PC-3 (cell line): ENCODE measurements around the gene GALNT2. TPM values are rescaled to one million over a fixed set of nuclear protein-coding genes. Genes with fewer than 3 reads are reported as not detected.

ENCODE experiments used
- ATAC-seq: fragments of 200-7000 bp; cut with Tn5 transposase; 2 replicates; pipeline ENCODE4 v1.9.1; 2020; ENCODE audit warnings: mild to moderate bottlenecking, moderate library complexity
- BruUV-seq: library from RNA; stranded (reverse); fragments of 400-500 nt; replicated peaks from 2 replicates; lab custom pipeline; 2021; lab: Mats Ljungman, UMichigan
- CTCF ChIA-PET: fragments of 300-600 bp; sonication (Branson Sonifier 250); formaldehyde crosslinking; loops from one replicate; lab custom pipeline; 2022; ENCODE audit warnings: antibody characterized with exemption; lab: Charles Lee
- POLR2A ChIA-PET: fragments of 300-600 bp; sonication (Branson Sonifier 250); formaldehyde crosslinking; loops from one replicate; lab custom pipeline; 2022; ENCODE audit warnings: antibody characterized with exemption; ENCODE audit not compliant: unreplicated experiment; lab: Charles Lee
- DNase-seq: peaks from one replicate; pipeline ENCODE4 v3.0.0-alpha.2; 2015
- H2AFZ ChIP-seq: fragments of 300-600 bp; sonication (generic); 2 replicates; pipeline ENCODE4 v1.6.0; 2016; ENCODE audit warnings: antibody characterized with exemption, low read length
- H3F3A ChIP-seq: fragments of 300-600 bp; sonication (generic); one replicate; pipeline ENCODE4 v1.6.0; 2017; ENCODE audit warnings: antibody characterized with exemption, low read length, control low read depth, mild to moderate bottlenecking; ENCODE audit not compliant: unreplicated experiment
- H3K27ac ChIP-seq: fragments of 300-600 bp; sonication (generic); 2 replicates; pipeline ENCODE4 v1.5.1; 2016; ENCODE audit warnings: mild to moderate bottlenecking, low read length
- H3K27me3 ChIP-seq: fragments of 300-600 bp; sonication (generic); 2 replicates; pipeline ENCODE4 v1.6.1; 2016; ENCODE audit warnings: low read length, mixed read lengths
- H3K36me3 ChIP-seq: fragments of 300-600 bp; sonication (generic); 2 replicates; pipeline ENCODE4 v1.6.1; 2016; ENCODE audit warnings: low read depth, mixed run types, low read length, mixed read lengths
- H3K4me1 ChIP-seq: fragments of 300-600 bp; sonication (generic); 2 replicates; pipeline ENCODE4 v1.5.1; 2016; ENCODE audit warnings: low read length; ENCODE audit not compliant: insufficient read depth
- H3K4me2 ChIP-seq: fragments of 300-600 bp; sonication (generic); 2 replicates; pipeline ENCODE4 v1.6.0; 2016; ENCODE audit warnings: low read length
- H3K4me3 ChIP-seq: fragments of 300-600 bp; sonication (generic); 2 replicates; pipeline ENCODE4 v1.5.1; 2016; ENCODE audit warnings: mild to moderate bottlenecking, low read length, mixed read lengths
- H3K79me2 ChIP-seq: fragments of 300-600 bp; sonication (generic); 2 replicates; pipeline ENCODE4 v1.6.1; 2017; ENCODE audit warnings: low read length, mixed read lengths
- H3K9ac ChIP-seq: fragments of 300-600 bp; sonication (generic); 2 replicates; pipeline ENCODE4 v1.6.0; 2016; ENCODE audit warnings: mild to moderate bottlenecking, low read length
- H3K9me2 ChIP-seq: fragments of 300-600 bp; sonication (generic); replicated peaks from 2 replicates; pipeline ENCODE4 v1.6.1; 2016; ENCODE audit warnings: mixed run types, low read length, mixed read lengths
- H3K9me3 ChIP-seq: fragments of 300-600 bp; sonication (generic); 2 replicates; pipeline ENCODE4 v1.6.1; 2016; ENCODE audit warnings: low read length, mixed read lengths
- H4K20me1 ChIP-seq: fragments of 300-600 bp; sonication (generic); 2 replicates; pipeline ENCODE4 v1.6.1; 2016; ENCODE audit warnings: low read length, mixed read lengths
- EZH2 ChIP-seq: fragments of 300-600 bp; sonication (generic); IDR thresholded peaks from one replicate; pipeline ENCODE4 v1.6.1; 2017; ENCODE audit warnings: antibody characterized with exemption, mild to moderate bottlenecking, low read length; ENCODE audit not compliant: unreplicated experiment
- EZH2phosphoT487 ChIP-seq: fragments of 300-600 bp; sonication (generic); IDR thresholded peaks from 2 replicates; pipeline ENCODE4 v1.6.1; 2018; ENCODE audit warnings: mild to moderate bottlenecking, antibody characterized with exemption, low read length, borderline replicate concordance
- intact Hi-C: fragments of 100-400 bp; cut with micrococcal nuclease; formaldehyde crosslinking; loops from 2 replicates; pipeline ENCODE4 v1.9.0; 2023
- total RNA-seq: library from RNA; depleted of rRNA; stranded (reverse); fragments of >200 nt; gene quantifications from 2 replicates; pipeline ENCODE4 v1.2.3, GENCODE V29; 2014
- TF ChIP-seq, protein P1 (sequence below): fragments of 300-600 bp; sonication (generic); conservative IDR thresholded peaks from 2 replicates; pipeline ENCODE4 v1.5.1; 2017; ENCODE audit warnings: antibody characterized with exemption, low read depth, mild to moderate bottlenecking, low read length

Gene GALNT2
- total RNA-seq, 1 experiment from 2014 or later, result 182 TPM

DNA sequence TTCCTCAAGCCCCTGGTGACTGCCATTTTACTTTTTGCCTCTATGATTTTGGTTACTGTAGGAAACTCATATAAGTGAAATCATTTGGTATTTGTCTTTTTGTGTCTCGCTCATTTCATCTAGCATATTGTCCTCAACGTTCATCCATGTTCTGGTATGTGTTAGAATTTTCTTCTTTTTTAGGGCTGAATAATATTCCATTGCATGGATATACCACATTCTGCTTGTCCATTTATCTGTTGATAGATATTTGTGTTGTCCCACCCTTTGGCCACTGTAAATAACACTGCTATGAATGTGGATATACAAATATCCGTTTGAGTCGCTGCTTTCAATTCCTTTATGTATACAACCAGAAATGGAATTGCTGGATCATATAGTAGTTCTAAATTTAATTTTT is 4.5 kb upstream of the GALNT2 start:
- DNase-seq, result no peak
- no peak overlapping the region for H3K9ac ChIP-seq
- H3K9me3 ChIP-seq, result 0 out of 2 replicates have a peak, but pooled peaks cover 5% of the 10 kb centered on the region
- POLR2A ChIA-PET, result no interaction called here
- no peaks in the 10 kb centered on the region for H3K9me2 ChIP-seq
- no peak overlapping the region for H3K4me3 ChIP-seq
- intact Hi-C loops, result no loop called here
- CTCF ChIA-PET, result no interaction called here
- H3K4me1 ChIP-seq, result peaks cover 6% of the 10 kb centered on the region
- peaks cover 2% of the 10 kb centered on the region; the same call in 1 of the 2 replicates for H4K20me1 ChIP-seq
- TF ChIP-seq EZH2 (no peak), EZH2phosphoT487 (no peak)
- TF ChIP-seq, protein P1, sequence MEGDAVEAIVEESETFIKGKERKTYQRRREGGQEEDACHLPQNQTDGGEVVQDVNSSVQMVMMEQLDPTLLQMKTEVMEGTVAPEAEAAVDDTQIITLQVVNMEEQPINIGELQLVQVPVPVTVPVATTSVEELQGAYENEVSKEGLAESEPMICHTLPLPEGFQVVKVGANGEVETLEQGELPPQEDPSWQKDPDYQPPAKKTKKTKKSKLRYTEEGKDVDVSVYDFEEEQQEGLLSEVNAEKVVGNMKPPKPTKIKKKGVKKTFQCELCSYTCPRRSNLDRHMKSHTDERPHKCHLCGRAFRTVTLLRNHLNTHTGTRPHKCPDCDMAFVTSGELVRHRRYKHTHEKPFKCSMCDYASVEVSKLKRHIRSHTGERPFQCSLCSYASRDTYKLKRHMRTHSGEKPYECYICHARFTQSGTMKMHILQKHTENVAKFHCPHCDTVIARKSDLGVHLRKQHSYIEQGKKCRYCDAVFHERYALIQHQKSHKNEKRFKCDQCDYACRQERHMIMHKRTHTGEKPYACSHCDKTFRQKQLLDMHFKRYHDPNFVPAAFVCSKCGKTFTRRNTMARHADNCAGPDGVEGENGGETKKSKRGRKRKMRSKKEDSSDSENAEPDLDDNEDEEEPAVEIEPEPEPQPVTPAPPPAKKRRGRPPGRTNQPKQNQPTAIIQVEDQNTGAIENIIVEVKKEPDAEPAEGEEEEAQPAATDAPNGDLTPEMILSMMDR, result no peak
- H3K79me2 ChIP-seq, result peaks cover 3% of the 10 kb centered on the region
- no TSS peak for BruUV-seq
- no peak overlapping the region for H3K27ac ChIP-seq
- H3K4me2 ChIP-seq, result no peak overlapping the region
- no peaks in the 10 kb centered on the region for H3F3A ChIP-seq
- H3K27me3 ChIP-seq, result no peaks in the 10 kb centered on the region
- no peak overlapping the region for H2AFZ ChIP-seq
- ATAC-seq, result no peak
- no peaks in the 10 kb centered on the region for H3K36me3 ChIP-seq

DNA sequence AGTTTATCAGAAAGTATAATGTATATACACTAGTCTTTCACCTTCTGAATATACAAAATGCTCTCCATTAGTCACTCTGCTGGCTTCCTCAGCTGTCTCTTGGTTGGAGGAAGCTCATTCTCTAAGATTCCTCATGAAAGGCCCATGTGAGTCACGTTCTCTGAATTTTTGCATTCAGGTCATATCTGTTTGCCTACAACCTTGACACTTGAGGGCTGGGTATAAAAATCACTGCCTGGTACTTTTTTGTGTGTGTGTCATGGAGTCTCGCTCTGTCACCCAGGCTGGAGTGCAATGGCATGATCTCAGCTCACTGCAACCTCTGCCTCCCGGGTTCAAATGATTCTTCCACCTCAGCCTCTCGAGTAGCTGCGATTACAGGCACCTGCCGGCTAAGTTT is 2.8 kb upstream of the GALNT2 start:
- Histone ChIP-seq H3K79me2 (peaks cover 21% of the 10 kb centered on the region), H3F3A (no peaks in the 10 kb centered on the region), H3K9me2 (no peaks in the 10 kb centered on the region), H3K4me3 (no peak overlapping the region), H3K27ac (no peak overlapping the region), H3K9me3 (0 out of 2 replicates have a peak, but pooled peaks cover 5% of the 10 kb centered on the region), H3K4me2 (no peak overlapping the region), H2AFZ (no peak overlapping the region), H4K20me1 (peaks cover 19% of the 10 kb centered on the region), H3K4me1 (peaks cover 7% of the 10 kb centered on the region), H3K36me3 (no peaks in the 10 kb centered on the region), H3K9ac (no peak overlapping the region), H3K27me3 (no peaks in the 10 kb centered on the region)
- POLR2A ChIA-PET, result no interaction called here
- BruUV-seq, result no TSS peak
- intact Hi-C loops, result no loop called here
- CTCF ChIA-PET, result no interaction called here
- peak; percentile 50 for DNase-seq
- ATAC-seq, result no peak
- TF ChIP-seq, protein P1, result no peak
- TF ChIP-seq EZH2 (no peak), EZH2phosphoT487 (no peak)

DNA sequence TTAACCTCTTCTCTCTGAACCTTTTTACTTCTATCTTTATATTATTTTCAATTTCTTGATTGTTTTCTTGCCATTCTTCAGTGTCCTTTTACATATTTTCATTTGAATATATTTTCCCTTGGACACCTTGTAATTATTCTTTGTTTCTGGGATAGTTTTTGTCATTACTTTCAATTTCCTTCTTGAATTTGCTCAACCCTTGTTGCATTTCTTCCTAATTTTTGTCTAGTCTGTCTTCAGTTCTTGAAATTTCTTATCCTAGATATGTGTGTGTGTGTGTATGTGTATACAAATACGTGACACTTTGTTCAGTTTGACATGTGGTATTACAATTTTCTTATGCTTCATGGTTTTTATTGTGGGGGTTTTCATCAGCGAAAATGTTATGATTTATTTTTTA is 1.9 kb upstream of the GALNT2 start:
- Histone ChIP-seq H3K4me1 (peaks cover 16% of the 10 kb centered on the region), H3F3A (no peaks in the 10 kb centered on the region), H3K9ac (no peak overlapping the region), H2AFZ (no peak overlapping the region), H3K27me3 (no peaks in the 10 kb centered on the region), H3K79me2 (peaks cover 29% of the 10 kb centered on the region), H3K9me2 (no peaks in the 10 kb centered on the region), H4K20me1 (peaks cover 28% of the 10 kb centered on the region), H3K27ac (no peak overlapping the region), H3K4me2 (no peak overlapping the region), H3K4me3 (no peak overlapping the region), H3K36me3 (no peaks in the 10 kb centered on the region), H3K9me3 (0 out of 2 replicates have a peak, but pooled peaks cover 5% of the 10 kb centered on the region)
- intact Hi-C loops, result no loop called here
- TF ChIP-seq EZH2phosphoT487 (no peak), EZH2 (no peak)
- TF ChIP-seq, protein P1, result no peak
- ATAC-seq (no peak), DNase-seq (no peak)
- no TSS peak for BruUV-seq
- ChIA-PET CTCF (no interaction called here), POLR2A (no interaction called here)
